Central memory CD8-positive, alpha-beta T cell (primary cell): ENCODE results near the gene ARVCF.

ENCODE experiments used
- ATAC-seq: fragments of 150-1000 bp; cut with Tn5 transposase; replicated peaks from 2 replicates; pipeline ENCODE4 v1.10.0; 2022; ENCODE audit warnings: mild to moderate bottlenecking, moderate FRiP score, moderate number of reproducible peaks; ENCODE audit not compliant: poor library complexity, severe bottlenecking; ENCODE audit errors: extremely low read depth
- DNase-seq, 2 donors: peaks; one replicate each; pipeline ENCODE4 v3.0.0; 2021; ENCODE audit warnings: low spot score in 2 of 2
- H3K27ac Mint-ChIP-seq: one replicate; pipeline ENCODE4 v1.8.0; 2022; ENCODE audit warnings: low read depth, mild to moderate bottlenecking, moderate library complexity, mixed read lengths
- H3K27me3 Mint-ChIP-seq: one replicate; pipeline ENCODE4 v1.8.0; 2022; ENCODE audit warnings: mixed read lengths
- H3K36me3 Mint-ChIP-seq: one replicate; pipeline ENCODE4 v1.8.0; 2022; ENCODE audit warnings: mild to moderate bottlenecking, moderate library complexity, mixed read lengths; ENCODE audit not compliant: insufficient read depth
- H3K4me1 Mint-ChIP-seq: one replicate; pipeline ENCODE4 v1.8.0; 2022; ENCODE audit warnings: mixed read lengths
- H3K4me3 Mint-ChIP-seq: one replicate; pipeline ENCODE4 v1.8.0; 2022; ENCODE audit warnings: mild to moderate bottlenecking, moderate library complexity, mixed read lengths
- H3K9me3 Mint-ChIP-seq: one replicate; pipeline ENCODE4 v1.8.0; 2022; ENCODE audit warnings: mixed read lengths

The ARVCF gene

DNA sequence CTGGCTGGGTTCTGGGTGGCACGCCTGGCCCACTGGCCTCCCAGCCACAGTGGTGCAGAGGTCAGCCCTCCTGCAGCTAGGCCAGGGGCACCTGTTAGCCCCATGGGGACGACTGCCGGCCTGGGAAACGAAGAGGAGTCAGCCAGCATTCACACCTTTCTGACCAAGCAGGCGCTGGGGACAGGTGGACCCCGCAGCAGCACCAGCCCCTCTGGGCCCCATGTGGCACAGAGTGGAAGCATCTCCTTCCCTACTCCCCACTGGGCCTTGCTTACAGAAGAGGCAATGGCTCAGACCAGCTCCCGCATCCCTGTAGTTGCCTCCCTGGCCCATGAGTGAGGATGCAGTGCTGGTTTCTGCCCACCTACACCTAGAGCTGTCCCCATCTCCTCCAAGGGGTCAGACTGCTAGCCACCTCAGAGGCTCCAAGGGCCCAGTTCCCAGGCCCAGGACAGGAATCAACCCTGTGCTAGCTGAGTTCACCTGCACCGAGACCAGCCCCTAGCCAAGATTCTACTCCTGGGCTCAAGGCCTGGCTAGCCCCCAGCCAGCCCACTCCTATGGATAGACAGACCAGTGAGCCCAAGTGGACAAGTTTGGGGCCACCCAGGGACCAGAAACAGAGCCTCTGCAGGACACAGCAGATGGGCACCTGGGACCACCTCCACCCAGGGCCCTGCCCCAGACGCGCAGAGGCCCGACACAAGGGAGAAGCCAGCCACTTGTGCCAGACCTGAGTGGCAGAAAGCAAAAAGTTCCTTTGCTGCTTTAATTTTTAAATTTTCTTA lies 47.3 kb downstream of the ARVCF start:
- Mint-ChIP-seq H3K4me1 (peaks cover 9% of the 10 kb centered on the region), H3K9me3 (no peaks in the 10 kb centered on the region), H3K27ac (no peak overlapping the region), H3K4me3 (no peak overlapping the region), H3K36me3 (peaks cover 3% of the 10 kb centered on the region), H3K27me3 (no peaks in the 10 kb centered on the region)
- ATAC-seq (no peak), DNase-seq (no peak)

DNA sequence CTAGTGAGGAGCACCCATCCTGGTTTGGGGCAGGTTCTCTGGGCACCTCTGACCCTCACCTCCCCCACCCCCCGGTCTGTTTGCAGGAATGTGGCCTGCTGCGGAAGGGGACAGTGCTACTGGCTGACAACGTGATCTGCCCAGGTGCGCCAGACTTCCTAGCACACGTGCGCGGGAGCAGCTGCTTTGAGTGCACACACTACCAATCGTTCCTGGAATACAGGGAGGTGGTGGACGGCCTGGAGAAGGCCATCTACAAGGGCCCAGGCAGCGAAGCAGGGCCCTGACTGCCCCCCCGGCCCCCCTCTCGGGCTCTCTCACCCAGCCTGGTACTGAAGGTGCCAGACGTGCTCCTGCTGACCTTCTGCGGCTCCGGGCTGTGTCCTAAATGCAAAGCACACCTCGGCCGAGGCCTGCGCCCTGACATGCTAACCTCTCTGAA lies 48.2 kb downstream of the ARVCF start:
- Mint-ChIP-seq H3K27ac (no peak overlapping the region), H3K4me3 (no peak overlapping the region), H3K27me3 (no peaks in the 10 kb centered on the region), H3K9me3 (no peaks in the 10 kb centered on the region), H3K36me3 (peaks cover 5% of the 10 kb centered on the region), H3K4me1 (peaks cover 9% of the 10 kb centered on the region)
- DNase-seq (no peak), ATAC-seq (no peak)

DNA sequence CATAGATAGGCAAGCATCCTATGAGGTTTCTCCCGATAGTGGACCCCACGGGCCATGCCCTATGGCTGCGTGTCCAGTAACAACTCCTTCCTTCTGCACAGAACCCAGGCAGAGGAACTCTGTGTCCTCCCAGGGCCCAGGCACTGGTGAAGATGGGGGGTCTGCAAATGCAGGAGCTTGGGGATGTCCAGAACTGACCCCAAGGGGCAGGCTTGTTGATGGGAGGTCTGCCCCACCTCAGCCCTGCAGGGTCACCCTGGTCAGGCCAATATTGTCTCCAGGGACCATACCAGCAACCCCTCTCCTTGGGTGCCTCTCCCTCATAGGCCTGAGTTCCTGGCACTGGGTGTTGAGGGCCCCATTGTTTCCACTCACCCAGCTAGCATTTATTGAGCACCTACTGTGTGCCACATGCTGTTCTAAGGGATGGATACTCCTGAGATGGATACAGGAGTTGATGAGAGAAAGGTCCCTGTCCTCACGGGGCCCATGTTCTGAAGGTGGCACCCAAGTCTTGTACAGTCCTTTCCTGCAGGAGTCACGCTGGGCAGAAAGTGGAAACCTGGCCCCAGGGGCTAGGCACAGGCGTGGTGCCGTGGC lies 48.7 kb downstream of the ARVCF start:
- no peak for DNase-seq
- Mint-ChIP-seq H3K27ac (no peak overlapping the region), H3K27me3 (no peaks in the 10 kb centered on the region), H3K36me3 (peaks cover 5% of the 10 kb centered on the region), H3K4me3 (no peak overlapping the region), H3K4me1 (peaks cover 9% of the 10 kb centered on the region), H3K9me3 (no peaks in the 10 kb centered on the region)
- ATAC-seq, result no peak

DNA sequence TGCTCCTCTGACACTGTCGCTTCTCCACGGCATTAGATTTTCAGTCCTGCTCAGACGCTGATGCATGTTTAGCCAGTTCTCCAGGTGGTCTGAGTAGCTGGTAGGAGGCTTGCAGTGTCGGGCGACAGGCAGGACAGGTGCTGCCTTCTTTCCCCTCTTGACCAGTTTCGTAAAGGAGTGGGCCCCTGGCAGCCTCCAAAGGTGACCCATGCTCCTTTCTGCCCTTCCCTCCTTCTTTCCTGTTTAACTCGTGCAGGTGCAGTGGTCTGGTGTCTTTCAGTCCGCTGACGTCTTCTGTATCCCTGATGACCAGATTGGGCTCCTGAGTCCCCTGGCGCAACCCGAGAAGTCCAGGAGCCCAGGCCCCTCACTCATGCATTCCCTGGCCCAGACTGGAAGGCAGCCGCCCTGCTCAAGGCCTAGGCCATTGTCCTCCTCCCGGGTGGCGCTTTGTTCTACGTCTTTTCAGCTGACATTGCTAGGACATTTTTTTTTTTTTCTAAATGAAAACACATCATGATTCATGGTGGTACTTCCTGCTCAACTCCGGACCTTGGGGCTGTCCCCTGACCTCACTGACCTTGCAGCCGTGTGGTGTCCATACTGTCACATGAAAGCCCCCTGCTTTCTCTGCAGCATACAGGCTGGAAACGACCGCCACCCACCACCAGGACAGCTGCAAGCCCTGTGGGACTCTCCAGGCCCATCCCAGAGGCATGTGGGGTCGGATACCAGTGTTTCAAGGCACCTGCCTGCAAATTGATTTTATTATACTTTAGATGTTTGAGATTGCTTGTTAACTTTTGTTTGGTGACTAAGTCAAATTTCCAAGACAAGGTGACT lies 49.5 kb downstream of the ARVCF start:
- no peaks in the 10 kb centered on the region for H3K27me3 Mint-ChIP-seq
- no peak overlapping the region for H3K4me3 Mint-ChIP-seq
- H3K4me1 Mint-ChIP-seq, result peaks cover 9% of the 10 kb centered on the region
- no peaks in the 10 kb centered on the region for H3K9me3 Mint-ChIP-seq
- H3K27ac Mint-ChIP-seq, result no peak overlapping the region
- H3K36me3 Mint-ChIP-seq, result peaks cover 8% of the 10 kb centered on the region
- ATAC-seq (no peak), DNase-seq (no peak)

DNA sequence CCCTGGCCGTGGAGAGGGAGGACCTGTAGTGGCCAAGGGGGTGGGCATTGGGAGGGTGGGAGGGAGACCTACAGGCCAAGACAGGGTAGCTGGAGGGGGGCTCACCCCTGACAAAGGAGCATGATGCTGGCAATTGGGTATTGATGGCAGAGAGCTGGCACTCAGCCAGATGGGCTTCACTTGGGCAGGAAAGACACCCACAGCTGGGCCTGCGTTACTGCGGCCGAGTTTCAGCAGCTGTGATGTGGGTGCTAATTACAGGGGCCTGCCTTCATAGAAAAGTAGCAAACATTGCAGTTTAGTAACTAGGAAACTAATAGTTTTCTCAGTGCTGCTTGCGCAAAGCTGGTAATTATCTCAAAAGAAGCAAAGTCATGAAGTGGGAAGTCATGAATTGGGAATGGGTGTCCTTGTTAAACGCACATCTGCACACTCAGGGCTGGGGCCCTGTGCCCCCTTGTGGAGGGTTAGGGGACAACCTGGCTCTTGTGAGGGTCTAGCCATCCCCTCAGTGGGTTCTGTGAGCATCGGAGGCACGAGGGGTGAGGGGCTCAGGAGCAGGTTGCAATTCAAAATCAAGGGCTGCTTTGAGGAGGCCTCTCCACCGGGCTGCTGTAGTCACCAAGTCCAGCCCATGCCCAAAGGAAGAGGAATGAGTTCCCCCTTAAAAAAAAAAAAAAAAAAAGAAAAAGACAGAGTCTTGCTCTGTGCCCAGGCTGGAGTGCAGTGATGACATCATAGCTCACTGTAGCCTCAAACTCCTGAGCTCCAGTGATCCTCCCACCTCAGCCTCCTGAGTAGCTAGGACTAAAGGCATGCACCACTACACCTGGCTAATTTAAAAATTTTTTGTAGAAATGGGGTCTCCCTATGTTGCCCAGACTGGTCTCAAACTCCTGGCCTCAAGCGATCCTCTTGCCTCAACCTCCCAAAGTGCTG lies 50.6 kb downstream of the ARVCF start:
- H3K27ac Mint-ChIP-seq, result no peak overlapping the region
- DNase-seq, result no peak
- H3K36me3 Mint-ChIP-seq, result peaks cover 8% of the 10 kb centered on the region
- H3K9me3 Mint-ChIP-seq, result no peaks in the 10 kb centered on the region
- no peak overlapping the region for H3K4me3 Mint-ChIP-seq
- no peaks in the 10 kb centered on the region for H3K27me3 Mint-ChIP-seq
- peaks cover 7% of the 10 kb centered on the region for H3K4me1 Mint-ChIP-seq
- no peak for ATAC-seq

DNA sequence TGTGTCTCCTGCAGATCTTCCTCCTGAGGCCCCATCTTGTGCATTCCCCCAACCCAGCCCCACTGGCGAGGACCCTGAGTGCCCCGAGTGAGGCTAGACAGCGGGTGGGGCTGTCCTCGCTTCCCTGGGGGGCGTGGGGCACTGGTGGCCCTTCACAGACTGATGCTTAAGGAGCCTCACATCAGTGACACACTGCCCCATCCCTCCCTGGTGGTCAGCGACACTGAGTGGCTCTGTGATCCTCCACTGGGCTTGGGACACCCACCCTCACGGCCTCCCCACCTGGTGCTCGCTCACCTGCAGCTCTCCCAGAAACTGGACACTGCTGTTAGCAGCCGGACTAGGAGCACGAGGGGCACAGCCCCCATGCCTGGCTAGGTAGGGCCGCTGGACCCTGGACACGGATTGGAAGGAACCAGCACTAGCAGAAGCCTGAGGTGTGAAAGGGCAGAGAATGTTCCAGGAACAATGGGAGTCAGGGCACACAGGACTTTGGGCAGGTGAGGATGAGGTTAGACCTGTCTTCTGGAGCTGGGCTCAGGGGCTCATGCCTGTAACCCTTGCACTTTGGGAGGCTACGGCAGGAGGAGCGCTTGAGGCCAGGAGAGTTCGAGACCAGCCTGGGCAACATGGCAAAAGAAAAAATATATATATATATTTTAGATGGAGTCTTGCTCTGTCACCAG lies 51.8 kb downstream of the ARVCF start:
- Mint-ChIP-seq H3K36me3 (peaks cover 7% of the 10 kb centered on the region), H3K27ac (no peak overlapping the region), H3K4me3 (no peak overlapping the region), H3K9me3 (no peaks in the 10 kb centered on the region), H3K27me3 (no peaks in the 10 kb centered on the region), H3K4me1 (peaks cover 6% of the 10 kb centered on the region)
- no peak for ATAC-seq
- no peak for DNase-seq

DNA sequence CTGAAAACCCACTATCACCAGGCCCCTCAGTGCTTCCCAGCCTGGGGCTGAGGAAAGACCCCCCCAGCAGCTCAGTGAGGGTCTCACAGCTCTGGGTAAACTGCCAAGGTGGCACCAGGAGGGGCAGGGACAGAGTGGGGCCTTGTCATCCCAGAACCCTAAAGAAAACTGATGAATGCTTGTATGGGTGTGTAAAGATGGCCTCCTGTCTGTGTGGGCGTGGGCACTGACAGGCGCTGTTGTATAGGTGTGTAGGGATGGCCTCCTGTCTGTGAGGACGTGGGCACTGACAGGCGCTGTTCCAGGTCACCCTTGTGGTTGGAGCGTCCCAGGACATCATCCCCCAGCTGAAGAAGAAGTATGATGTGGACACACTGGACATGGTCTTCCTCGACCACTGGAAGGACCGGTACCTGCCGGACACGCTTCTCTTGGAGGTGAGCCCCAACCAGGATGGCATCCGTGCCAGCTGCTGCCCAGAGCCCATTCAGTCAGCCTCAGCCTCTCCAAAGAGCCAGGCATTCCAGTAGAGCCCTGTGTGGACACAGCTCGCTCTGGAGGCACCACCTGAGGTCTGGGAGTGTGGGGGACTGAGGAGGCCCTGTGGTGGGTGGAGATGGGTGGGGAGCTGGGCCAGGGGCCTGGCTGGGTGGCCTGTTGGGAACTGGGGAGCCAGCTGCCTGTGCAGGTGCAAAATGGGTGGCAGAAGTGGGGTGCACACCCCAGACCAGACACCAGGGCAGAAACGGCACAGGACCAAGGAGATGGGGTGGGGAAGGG lies 52.6 kb downstream of the ARVCF start:
- H3K9me3 Mint-ChIP-seq, result no peaks in the 10 kb centered on the region
- H3K4me3 Mint-ChIP-seq, result no peak overlapping the region
- H3K27ac Mint-ChIP-seq, result peak overlapping the region; percentile 19
- H3K27me3 Mint-ChIP-seq, result no peaks in the 10 kb centered on the region
- H3K36me3 Mint-ChIP-seq, result peaks cover 7% of the 10 kb centered on the region
- peaks cover 6% of the 10 kb centered on the region for H3K4me1 Mint-ChIP-seq
- no peak for ATAC-seq
- no peak for DNase-seq

DNA sequence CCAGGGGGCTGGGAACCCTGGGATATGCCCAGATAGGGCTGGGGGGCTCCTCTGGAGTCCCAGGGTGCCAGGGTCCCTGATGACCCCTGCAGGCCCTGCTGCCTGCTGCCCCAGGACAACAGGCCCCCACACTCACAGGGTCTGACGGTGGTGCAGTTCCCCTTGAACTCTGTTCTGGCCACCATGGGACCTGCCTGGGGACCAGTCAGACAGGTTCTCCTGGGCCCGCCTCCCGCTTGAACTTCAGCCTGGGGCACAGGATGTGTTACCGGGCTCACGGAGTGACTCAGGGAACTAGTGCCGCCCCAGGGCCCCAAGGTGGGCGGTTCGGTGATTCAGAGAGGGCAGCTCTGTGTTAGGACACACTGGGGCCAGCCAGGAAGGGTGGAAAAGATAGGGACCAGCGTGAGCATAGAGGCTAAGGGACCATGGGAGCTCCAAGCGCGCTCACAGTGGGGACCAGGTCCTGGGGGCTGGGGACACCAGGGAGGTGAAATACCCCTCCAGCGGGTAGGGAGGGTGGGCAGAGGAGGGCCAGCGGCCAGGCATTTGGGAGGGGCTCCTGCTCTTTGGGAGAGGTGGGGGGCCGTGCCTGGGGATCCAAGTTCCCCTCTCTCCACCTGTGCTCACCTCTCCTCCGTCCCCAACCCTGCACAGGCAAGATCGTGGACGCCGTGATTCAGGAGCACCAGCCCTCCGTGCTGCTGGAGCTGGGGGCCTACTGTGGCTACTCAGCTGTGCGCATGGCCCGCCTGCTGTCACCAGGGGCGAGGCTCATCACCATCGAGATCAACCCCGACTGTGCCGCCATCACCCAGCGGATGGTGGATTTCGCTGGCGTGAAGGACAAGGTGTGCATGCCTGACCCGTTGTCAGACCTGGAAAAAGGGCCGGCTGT lies 53.5 kb downstream of the ARVCF start:
- no peaks in the 10 kb centered on the region for H3K27me3 Mint-ChIP-seq
- H3K4me3 Mint-ChIP-seq, result no peak overlapping the region
- H3K27ac Mint-ChIP-seq, result peak overlapping the region; percentile 19
- peaks cover 6% of the 10 kb centered on the region for H3K4me1 Mint-ChIP-seq
- ATAC-seq (no peak), DNase-seq (no peak)
- no peaks in the 10 kb centered on the region for H3K9me3 Mint-ChIP-seq
- H3K36me3 Mint-ChIP-seq, result peaks cover 7% of the 10 kb centered on the region

DNA sequence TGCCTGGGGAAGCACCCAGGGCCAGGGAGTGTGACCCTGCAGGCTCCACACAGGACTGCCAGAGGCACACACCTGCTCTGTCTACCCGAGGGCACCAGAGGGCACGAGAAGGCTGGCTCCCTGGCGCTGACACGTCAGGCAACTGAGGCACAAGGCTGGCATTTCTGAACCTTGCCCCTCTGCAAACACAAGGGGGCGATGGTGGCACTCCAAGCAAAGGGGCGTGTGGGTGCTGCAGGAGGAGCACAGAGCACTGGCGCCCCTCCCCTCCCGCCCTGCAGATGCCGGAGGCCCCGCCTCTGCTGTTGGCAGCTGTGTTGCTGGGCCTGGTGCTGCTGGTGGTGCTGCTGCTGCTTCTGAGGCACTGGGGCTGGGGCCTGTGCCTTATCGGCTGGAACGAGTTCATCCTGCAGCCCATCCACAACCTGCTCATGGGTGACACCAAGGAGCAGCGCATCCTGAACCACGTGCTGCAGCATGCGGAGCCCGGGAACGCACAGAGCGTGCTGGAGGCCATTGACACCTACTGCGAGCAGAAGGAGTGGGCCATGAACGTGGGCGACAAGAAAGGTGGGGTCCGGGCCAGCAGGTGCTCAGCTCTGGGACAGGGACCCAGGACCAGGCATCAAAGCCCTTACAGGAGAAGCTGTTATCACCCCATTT lies 54.2 kb downstream of the ARVCF start:
- no peaks in the 10 kb centered on the region for H3K9me3 Mint-ChIP-seq
- no peak overlapping the region for H3K27ac Mint-ChIP-seq
- no peak for ATAC-seq
- H3K4me3 Mint-ChIP-seq, result no peak overlapping the region
- H3K36me3 Mint-ChIP-seq, result peaks cover 7% of the 10 kb centered on the region
- no peaks in the 10 kb centered on the region for H3K27me3 Mint-ChIP-seq
- DNase-seq, result no peak
- peaks cover 6% of the 10 kb centered on the region for H3K4me1 Mint-ChIP-seq

DNA sequence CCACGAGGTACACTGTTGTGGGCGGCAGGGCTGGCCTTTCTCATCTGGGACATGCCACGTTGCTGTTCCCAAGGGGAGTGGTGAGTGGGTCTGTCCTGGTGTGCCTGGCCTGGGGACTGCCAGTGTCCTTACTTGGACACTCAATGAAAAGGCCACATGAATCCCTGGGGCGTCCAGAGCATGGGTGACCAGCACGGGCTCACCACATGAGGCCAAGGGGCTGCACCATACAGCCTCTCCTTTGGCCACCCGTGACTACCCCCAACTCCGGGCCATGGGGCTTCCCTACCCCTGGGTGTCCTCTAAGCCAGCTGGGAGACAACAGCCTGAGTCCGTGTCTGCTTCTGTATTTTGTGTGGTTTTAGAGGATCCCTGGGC lies 54.8 kb downstream of the ARVCF start:
- Mint-ChIP-seq H3K27me3 (no peaks in the 10 kb centered on the region), H3K9me3 (no peaks in the 10 kb centered on the region), H3K36me3 (peaks cover 7% of the 10 kb centered on the region), H3K4me3 (no peak overlapping the region), H3K4me1 (peaks cover 6% of the 10 kb centered on the region), H3K27ac (no peak overlapping the region)
- DNase-seq, result no peak
- no peak for ATAC-seq
